ENCODE results near the gene CANX. TPM values are rescaled to one million over a fixed set of nuclear protein-coding genes. Genes with fewer than 3 reads are reported as not detected.
A peak's percentile ranks its signal among the peaks of the same experiment; 100 is the strongest.

The CANX gene
- total RNA-seq, 3 donors from 2014 or later (not counting 1 experiment from before 2014, with no cell fraction given): 233 to 291 (median 260) TPM

DNA sequence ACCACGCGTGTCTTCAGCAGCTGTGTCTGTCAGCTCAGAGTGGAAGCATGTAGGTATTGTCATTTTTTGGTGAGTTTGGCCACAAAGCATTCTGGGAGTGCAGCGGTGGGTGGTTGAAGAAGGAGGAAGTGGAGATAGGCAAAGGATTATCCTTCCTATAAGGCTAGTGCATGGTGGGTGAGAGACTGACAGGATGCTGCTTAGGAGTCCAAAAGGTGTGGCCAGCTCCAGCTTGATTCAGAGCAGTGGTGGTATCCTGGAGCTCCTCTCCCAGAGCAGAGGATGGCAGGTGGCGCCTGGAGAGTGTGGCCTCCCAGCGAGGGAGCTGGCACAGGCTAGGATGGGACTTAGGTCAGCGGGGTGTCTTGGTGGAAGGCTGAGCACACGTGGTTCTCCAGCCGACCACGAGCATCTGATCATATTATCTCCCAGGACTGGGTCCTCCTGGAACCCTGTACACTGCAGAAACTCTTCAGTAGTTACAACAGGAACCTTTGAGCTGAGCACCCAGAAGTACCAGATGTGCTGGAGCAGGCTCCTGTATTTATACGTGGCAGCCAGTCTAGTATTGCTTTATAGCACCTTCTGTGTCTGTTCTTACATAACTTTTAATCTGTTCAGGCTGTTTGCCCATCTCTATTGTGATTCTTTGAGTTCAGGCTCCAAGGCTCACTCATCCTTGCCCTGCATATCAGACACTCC is 63.5 kb downstream of the CANX start:
- Histone ChIP-seq H3K36me3 (ENCODE audit: control insufficient read depth, insufficient read depth, low read length) (peaks cover 21% of the 10 kb centered on the region), H3K9me3 (ENCODE audit: control insufficient read depth, insufficient read depth, low read length) (no peaks in the 10 kb centered on the region), H3K27ac (ENCODE audit: low read length) (no peak overlapping the region), H3K4me3 (ENCODE audit: low read length) (no peak overlapping the region), H3K27me3 (ENCODE audit: control insufficient read depth, insufficient read depth, low read length) (no peaks in the 10 kb centered on the region), H3K4me1 (ENCODE audit: control insufficient read depth, insufficient read depth, low read length) (peaks cover 31% of the 10 kb centered on the region)
- no peaks in the 10 kb centered on the region for H3K27me3 Mint-ChIP-seq (ENCODE audit: low read depth in 2 of 2)
- WGBS (ENCODE audit: insufficient coverage): 43% methylated on average over 10 of the region's 10 CpGs
- intact Hi-C loops (cut with micrococcal nuclease): loop anchor here (2.0 kb wide), 2 partner anchors 35 to 147 kb away; no protein-coding TSS in a partner anchor
- no peak overlapping the region for H3K4me3 Mint-ChIP-seq
- DNase-seq (peak in 1 of 2 donors; percentile 55), ATAC-seq (peak; percentile 19 to 59 (median 43))
- H3K36me3 Mint-ChIP-seq: no peaks in the 10 kb centered on the region
- peak overlapping the region in 1 of 2 donors; percentile 14 for H3K27ac Mint-ChIP-seq
- H3K4me1 Mint-ChIP-seq: peaks cover 41 to 55% of the 10 kb centered on the region in 2 donors
- TF ChIP-seq CTCF (IDR thresholded peaks at IDR 0.05): no peak
- H3K9me3 Mint-ChIP-seq: no peaks in the 10 kb centered on the region

DNA sequence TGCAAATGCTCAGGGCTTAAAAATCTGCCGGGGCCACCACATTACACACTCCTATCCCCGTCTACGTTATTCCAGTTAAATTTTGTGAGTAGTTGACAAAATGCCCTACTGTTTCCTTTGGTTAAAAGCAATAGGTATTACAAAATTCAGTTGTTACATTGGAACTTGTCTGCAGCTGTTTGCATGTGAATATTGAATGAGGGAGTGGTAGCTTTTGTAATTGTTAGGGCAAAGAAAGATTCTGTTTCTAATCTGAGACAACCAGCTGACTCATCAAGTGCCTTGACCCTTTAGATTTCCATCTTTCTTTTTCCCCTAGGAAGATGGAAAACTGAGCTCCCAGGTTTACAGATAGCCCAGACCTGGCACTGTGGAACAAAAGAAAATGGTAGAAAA is 64.0 kb downstream of the CANX start:
- no peak overlapping the region for H3K4me3 ChIP-seq (ENCODE audit: low read length)
- H3K36me3 ChIP-seq (ENCODE audit: control insufficient read depth, insufficient read depth, low read length): peaks cover 27% of the 10 kb centered on the region
- H3K4me3 Mint-ChIP-seq: no peak overlapping the region
- peak overlapping the region in 1 of 2 donors; percentile 14 for H3K27ac Mint-ChIP-seq
- H3K9me3 ChIP-seq (ENCODE audit: control insufficient read depth, insufficient read depth, low read length): no peaks in the 10 kb centered on the region
- peaks cover 41 to 55% of the 10 kb centered on the region in 2 donors for H3K4me1 Mint-ChIP-seq
- ATAC-seq: no peak
- H3K9me3 Mint-ChIP-seq: no peaks in the 10 kb centered on the region
- DNase-seq: no peak
- intact Hi-C loops (cut with micrococcal nuclease): loop anchor here (2.0 kb wide), 2 partner anchors 34 to 146 kb away; no protein-coding TSS in a partner anchor
- no peaks in the 10 kb centered on the region for H3K27me3 Mint-ChIP-seq (ENCODE audit: low read depth in 2 of 2)
- H3K36me3 Mint-ChIP-seq: no peaks in the 10 kb centered on the region
- peaks cover 31% of the 10 kb centered on the region for H3K4me1 ChIP-seq (ENCODE audit: control insufficient read depth, insufficient read depth, low read length)
- no peak for TF ChIP-seq CTCF (IDR thresholded peaks at IDR 0.05)
- no peaks in the 10 kb centered on the region for H3K27me3 ChIP-seq (ENCODE audit: control insufficient read depth, insufficient read depth, low read length)
- no CpG with 5 or more reads among the region's 3 CpGs for WGBS (ENCODE audit: insufficient coverage)
- H3K27ac ChIP-seq (ENCODE audit: low read length): no peak overlapping the region

DNA sequence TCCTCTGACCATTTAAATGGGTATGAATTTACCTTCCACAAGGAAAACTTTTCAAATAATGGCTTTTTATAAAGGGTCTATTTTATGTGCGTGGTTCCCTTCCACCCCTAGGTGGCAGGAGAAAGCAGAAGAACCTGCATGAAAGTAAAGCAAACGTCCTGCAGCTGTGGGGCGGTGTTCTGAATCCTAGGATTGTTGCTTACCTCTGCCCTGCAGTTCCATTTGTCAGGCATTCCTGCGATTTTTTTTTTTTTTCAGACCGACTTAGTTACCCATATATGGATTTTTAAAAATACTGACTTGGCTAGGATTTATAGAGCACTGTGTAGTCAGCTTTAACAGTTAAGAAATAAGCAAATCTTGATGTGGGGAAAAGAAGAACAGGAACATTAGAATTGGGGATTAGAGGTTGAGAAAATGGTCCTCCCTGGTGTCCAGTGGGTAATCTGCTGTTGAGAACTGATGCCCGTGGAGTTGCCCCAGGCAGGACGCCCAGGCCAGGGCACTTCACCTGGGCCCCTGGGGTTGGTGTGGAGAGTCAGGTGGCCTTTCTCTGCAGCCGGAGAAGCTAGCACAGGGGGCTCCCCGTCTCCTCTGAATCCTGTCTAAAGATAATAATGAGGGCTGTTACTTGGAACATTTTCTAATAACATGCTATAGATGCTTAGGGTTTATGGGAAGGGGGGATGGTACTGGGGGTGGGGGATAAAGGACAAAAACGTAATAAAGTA is 64.6 kb downstream of the CANX start:
- no peaks in the 10 kb centered on the region for H3K9me3 ChIP-seq (ENCODE audit: control insufficient read depth, insufficient read depth, low read length)
- peak; percentile 72 to 92 (median 84) for ATAC-seq
- H3K4me1 ChIP-seq (ENCODE audit: control insufficient read depth, insufficient read depth, low read length): peaks cover 31% of the 10 kb centered on the region
- Mint-ChIP-seq H3K36me3 (no peaks in the 10 kb centered on the region), H3K27ac (no peak overlapping the region), H3K27me3 (ENCODE audit: low read depth in 2 of 2) (no peaks in the 10 kb centered on the region), H3K4me3 (no peak overlapping the region), H3K4me1 (peaks cover 41 to 55% of the 10 kb centered on the region in 2 donors), H3K9me3 (no peaks in the 10 kb centered on the region)
- DNase-seq: peak; percentile 24 to 80
- no peaks in the 10 kb centered on the region for H3K27me3 ChIP-seq (ENCODE audit: control insufficient read depth, insufficient read depth, low read length)
- TF ChIP-seq CTCF (IDR thresholded peaks at IDR 0.05): peak; percentile 84
- H3K27ac ChIP-seq (ENCODE audit: low read length): no peak overlapping the region
- peaks cover 31% of the 10 kb centered on the region for H3K36me3 ChIP-seq (ENCODE audit: control insufficient read depth, insufficient read depth, low read length)
- intact Hi-C loops (cut with micrococcal nuclease): loop anchor here (2.0 kb wide), 2 partner anchors 33 to 145 kb away; no protein-coding TSS in a partner anchor
- no peak overlapping the region for H3K4me3 ChIP-seq (ENCODE audit: low read length)
- 52% methylated on average over 9 of the region's 10 CpGs for WGBS (ENCODE audit: insufficient coverage)

Measured in natural killer cell (primary cell).